HepG2 (cell line): ENCODE results near the gene TMEM255B. TPM values are rescaled to one million over a fixed set of nuclear protein-coding genes. Genes with fewer than 3 reads are reported as not detected.

ENCODE experiments used
- AGO1 ChIP-seq: fragments of 200-400 bp; formaldehyde crosslinking; IDR thresholded peaks from 2 replicates; pipeline ENCODE4 v1.6.1; 2017; ENCODE audit warnings: mild to moderate bottlenecking, low read depth, low read length, moderate library complexity; ENCODE audit not compliant: poor library complexity, severe bottlenecking
- E2F2 ChIP-seq: sonication (generic); formaldehyde crosslinking; IDR thresholded peaks from 2 replicates; pipeline ENCODE4 v1.4.0; 2020; ENCODE audit warnings: missing genetic modification reagents, borderline replicate concordance
- ETV5 ChIP-seq: IDR thresholded peaks from 2 replicates; pipeline ENCODE4 v1.6.1; 2018; ENCODE audit warnings: missing biosample characterization, missing genetic modification reagents, inconsistent platforms, borderline replicate concordance
- FOSL1 ChIP-seq: sonication (generic); formaldehyde crosslinking; IDR thresholded peaks from 2 replicates; pipeline ENCODE4 v1.9.0; 2021; ENCODE audit warnings: missing genetic modification reagents, borderline replicate concordance
- GTF3A ChIP-seq: sonication (generic); formaldehyde crosslinking; conservative IDR thresholded peaks from 2 replicates; pipeline ENCODE4 v1.4.0; 2020; ENCODE audit warnings: mild to moderate bottlenecking, missing genetic modification reagents
- HBP1 ChIP-seq: IDR thresholded peaks from 2 replicates; pipeline ENCODE4 v1.6.1; 2016; ENCODE audit warnings: low read depth, control low read depth
- HNRNPH1 ChIP-seq: fragments of 200-400 bp; formaldehyde crosslinking; optimal IDR thresholded peaks from 2 replicates; pipeline ENCODE3; 2017; ENCODE audit warnings: mild to moderate bottlenecking, low read depth, low read length
- ISL2 ChIP-seq: sonication (generic); formaldehyde crosslinking; IDR thresholded peaks from 2 replicates; pipeline ENCODE4 v1.5.0; 2020; ENCODE audit warnings: missing genetic modification reagents
- NR2F6 ChIP-seq, 2 experiments: IDR thresholded peaks; 2 replicates each; pipeline ENCODE4 v1.6.1; 2016; ENCODE audit warnings: antibody characterized with exemption in 1 of 2, mild to moderate bottlenecking in 1 of 2
- SETDB1 ChIP-seq: sonication (generic); formaldehyde crosslinking; IDR thresholded peaks from 2 replicates; pipeline ENCODE4 v1.5.1; 2020; ENCODE audit warnings: missing genetic modification reagents, mild to moderate bottlenecking, borderline replicate concordance
- TAF15 ChIP-seq: fragments of 200-400 bp; formaldehyde crosslinking; IDR thresholded peaks from one replicate; pipeline ENCODE4 v1.6.1; 2018; ENCODE audit warnings: mild to moderate bottlenecking, low read depth, low read length; ENCODE audit not compliant: poor library complexity, severe bottlenecking
- TBL1XR1 ChIP-seq: fragments of 150-350 bp; IDR thresholded peaks from 2 replicates; pipeline ENCODE4 v1.6.1; 2014; ENCODE audit warnings: borderline replicate concordance, low read length; ENCODE audit not compliant: partially characterized antibody
- TOE1 ChIP-seq: sonication (generic); formaldehyde crosslinking; IDR thresholded peaks from 2 replicates; pipeline ENCODE4 v1.4.0; 2020; ENCODE audit warnings: mild to moderate bottlenecking, missing genetic modification reagents
- ZBTB4 ChIP-seq: sonication (generic); formaldehyde crosslinking; IDR thresholded peaks from 2 replicates; pipeline ENCODE4 v1.4.0; 2020; ENCODE audit warnings: missing genetic modification reagents, mild to moderate bottlenecking, borderline replicate concordance
- ZFX ChIP-seq: sonication (generic); formaldehyde crosslinking; IDR thresholded peaks from 2 replicates; pipeline ENCODE4 v1.4.0; 2020; ENCODE audit warnings: mild to moderate bottlenecking, low read depth, missing genetic modification reagents, moderate library complexity
- ZNF263 ChIP-seq: sonication (generic); formaldehyde crosslinking; IDR thresholded peaks from 2 replicates; pipeline ENCODE4 v1.4.0; 2020; ENCODE audit warnings: missing genetic modification reagents
- ZNF670 ChIP-seq: sonication (generic); formaldehyde crosslinking; IDR thresholded peaks from 2 replicates; pipeline ENCODE4 v1.8.0; 2022; ENCODE audit warnings: mild to moderate bottlenecking, missing genetic modification reagents, borderline replicate concordance
- ZSCAN12 ChIP-seq: sonication (generic); formaldehyde crosslinking; IDR thresholded peaks from 2 replicates; pipeline ENCODE4 v1.9.0; 2021; ENCODE audit warnings: mild to moderate bottlenecking, missing genetic modification reagents
- polyA plus RNA-seq, 8 experiments: library from polyadenylated mRNA; depleted of rRNA in 3 of 8; stranded (reverse) in 7 of 8; unstranded in 1 of 8; fragments of >200 nt; fragmentation: Illumina TruSeq in 4 of 8; extraction: Trizol in 4 of 8; gene quantifications; 2 replicates each; pipeline versions ENCODE4 v1.2.1 to v1.2.3, GENCODE V29; 2011 to 2016; ENCODE audit warnings: low read depth in 4 of 8, missing spikeins in 1 of 8, mixed read lengths in 1 of 8; ENCODE audit not compliant: insufficient read depth in 1 of 8
- total RNA-seq, 5 experiments: library from RNA; depleted of rRNA; stranded (reverse); fragments of >200 nt; fragmentation: Illumina TruSeq; extraction: Trizol; gene quantifications; 2 replicates each; pipeline ENCODE4 v1.2.3, GENCODE V29; 2016; ENCODE audit warnings: low read depth in 1 of 5
- TF ChIP-seq, protein P1 (sequence below): sonication (generic); formaldehyde crosslinking; IDR thresholded peaks from 2 replicates; pipeline ENCODE4 v1.4.0; 2020; ENCODE audit warnings: missing genetic modification reagents

TMEM255B gene
- total and polyA plus RNA-seq, 2 of the 13 experiments (the other 11 are each of a cell fraction or from before 2014, with no cell fraction given): not detected

- no peak for TF ChIP-seq ISL2 (CRISPR knock-in tag)
- TF ChIP-seq ZSCAN12: no peak
- TF ChIP-seq E2F2 (CRISPR knock-in tag): no peak
- no peak for TF ChIP-seq TOE1 (CRISPR knock-in tag)
- TF ChIP-seq GTF3A (CRISPR knock-in tag): no peak
- TF ChIP-seq, protein P1, sequence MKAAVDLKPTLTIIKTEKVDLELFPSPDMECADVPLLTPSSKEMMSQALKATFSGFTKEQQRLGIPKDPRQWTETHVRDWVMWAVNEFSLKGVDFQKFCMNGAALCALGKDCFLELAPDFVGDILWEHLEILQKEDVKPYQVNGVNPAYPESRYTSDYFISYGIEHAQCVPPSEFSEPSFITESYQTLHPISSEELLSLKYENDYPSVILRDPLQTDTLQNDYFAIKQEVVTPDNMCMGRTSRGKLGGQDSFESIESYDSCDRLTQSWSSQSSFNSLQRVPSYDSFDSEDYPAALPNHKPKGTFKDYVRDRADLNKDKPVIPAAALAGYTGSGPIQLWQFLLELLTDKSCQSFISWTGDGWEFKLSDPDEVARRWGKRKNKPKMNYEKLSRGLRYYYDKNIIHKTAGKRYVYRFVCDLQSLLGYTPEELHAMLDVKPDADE (CRISPR knock-in tag): no peak
- TF ChIP-seq HBP1 (CRISPR knock-in tag): no peak
- TF ChIP-seq AGO1: no peak
- TF ChIP-seq ZNF670 (CRISPR knock-in tag): no peak
- no peak for TF ChIP-seq HNRNPH1
- peak; percentile 47; the same call in 1 of the 2 replicates for TF ChIP-seq ZNF263 (CRISPR knock-in tag)
- 0 out of 2 replicates have a peak, but pooled peaks have one; percentile 44 for TF ChIP-seq ZBTB4 (CRISPR knock-in tag)
- no peak for TF ChIP-seq TAF15
- TF ChIP-seq ETV5 (CRISPR knock-in tag): no peak
- no peak for TF ChIP-seq SETDB1
- TF ChIP-seq TBL1XR1: no peak
- 0 out of 2 replicates have a peak, but pooled peaks have one; percentile 15 for TF ChIP-seq FOSL1 (CRISPR knock-in tag)
- TF ChIP-seq NR2F6 (IDR thresholded peaks at IDR 0.05): no peak
- TF ChIP-seq NR2F6 (CRISPR knock-in tag; IDR thresholded peaks at IDR 0.05): no peak
- peak; percentile 31; the same call in 1 of the 2 replicates for TF ChIP-seq ZFX
Observed at GRCh38 chr13:113837560-113838355, 78.7 kb downstream of the TMEM255B start (continued).
